RWPE2 (cell line): ENCODE data around the gene SORT1.

Source experiments
- ATAC-seq: fragments of 200-7000 bp; cut with Tn5 transposase; 3 replicates; pipeline ENCODE4 v1.9.1; 2021; ENCODE audit warnings: low read depth
- DNase-seq: peaks from one replicate; pipeline ENCODE4 v3.0.0-alpha.2; 2020; ENCODE audit warnings: low spot score
- H3K27ac ChIP-seq: fragments of 450-650 bp; 2 replicates; pipeline ENCODE4 v1.5.1; 2017; ENCODE audit warnings: mild to moderate bottlenecking; ENCODE audit not compliant: poor library complexity, severe bottlenecking
- H3K27me3 ChIP-seq: fragments of 250-450 bp; sonication (Bioruptor Pico); 2 replicates; pipeline ENCODE4 v1.5.1; 2021; ENCODE audit warnings: mild to moderate bottlenecking, moderate library complexity; ENCODE audit not compliant: insufficient read depth, poor library complexity, severe bottlenecking
- H3K36me3 ChIP-seq: fragments of 250-450 bp; sonication (Bioruptor Pico); 2 replicates; pipeline ENCODE4 v1.5.1; 2020; ENCODE audit warnings: low read depth, mild to moderate bottlenecking, moderate library complexity
- H3K4me1 ChIP-seq: fragments of 250-450 bp; sonication (Bioruptor Pico); 2 replicates; pipeline ENCODE4 v1.5.1; 2021; ENCODE audit warnings: mild to moderate bottlenecking, moderate library complexity; ENCODE audit not compliant: insufficient read depth, poor library complexity, severe bottlenecking
- H3K4me3 ChIP-seq: fragments of 250-450 bp; sonication (Bioruptor Pico); 2 replicates; pipeline ENCODE4 v1.5.1; 2021; ENCODE audit warnings: mild to moderate bottlenecking, moderate library complexity; ENCODE audit not compliant: severe bottlenecking
- H3K9me3 ChIP-seq: fragments of 250-450 bp; sonication (Bioruptor Pico); 2 replicates; pipeline ENCODE4 v1.5.1; 2021; ENCODE audit warnings: mild to moderate bottlenecking, moderate library complexity; ENCODE audit not compliant: severe bottlenecking
- TF ChIP-seq, protein P1 (sequence below): fragments of 450-650 bp; IDR thresholded peaks from one replicate; pipeline ENCODE4 v1.5.1; 2017; ENCODE audit warnings: mild to moderate bottlenecking, moderate library complexity; ENCODE audit not compliant: poor library complexity, severe bottlenecking

The SORT1 gene

DNA sequence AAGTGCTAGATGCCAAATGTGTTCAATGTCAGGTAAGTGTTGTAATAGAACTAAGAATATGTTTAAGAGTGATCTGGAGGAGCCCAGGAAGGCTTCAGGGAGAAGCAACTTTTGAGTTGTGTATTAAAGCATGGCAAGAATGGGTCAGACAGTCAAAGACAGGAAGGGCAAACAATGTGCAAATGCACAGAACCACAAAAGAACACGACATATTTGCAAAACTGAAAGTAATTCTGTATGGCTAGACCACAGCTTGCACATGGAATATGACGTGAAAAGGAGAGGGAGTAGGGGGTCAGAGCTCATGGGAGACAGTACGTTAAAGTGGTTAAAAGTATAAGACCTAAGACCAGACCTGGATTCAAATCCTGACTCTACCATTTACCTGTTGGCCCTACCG is 7.1 kb upstream of the SORT1 start:
- TF ChIP-seq, protein P1, sequence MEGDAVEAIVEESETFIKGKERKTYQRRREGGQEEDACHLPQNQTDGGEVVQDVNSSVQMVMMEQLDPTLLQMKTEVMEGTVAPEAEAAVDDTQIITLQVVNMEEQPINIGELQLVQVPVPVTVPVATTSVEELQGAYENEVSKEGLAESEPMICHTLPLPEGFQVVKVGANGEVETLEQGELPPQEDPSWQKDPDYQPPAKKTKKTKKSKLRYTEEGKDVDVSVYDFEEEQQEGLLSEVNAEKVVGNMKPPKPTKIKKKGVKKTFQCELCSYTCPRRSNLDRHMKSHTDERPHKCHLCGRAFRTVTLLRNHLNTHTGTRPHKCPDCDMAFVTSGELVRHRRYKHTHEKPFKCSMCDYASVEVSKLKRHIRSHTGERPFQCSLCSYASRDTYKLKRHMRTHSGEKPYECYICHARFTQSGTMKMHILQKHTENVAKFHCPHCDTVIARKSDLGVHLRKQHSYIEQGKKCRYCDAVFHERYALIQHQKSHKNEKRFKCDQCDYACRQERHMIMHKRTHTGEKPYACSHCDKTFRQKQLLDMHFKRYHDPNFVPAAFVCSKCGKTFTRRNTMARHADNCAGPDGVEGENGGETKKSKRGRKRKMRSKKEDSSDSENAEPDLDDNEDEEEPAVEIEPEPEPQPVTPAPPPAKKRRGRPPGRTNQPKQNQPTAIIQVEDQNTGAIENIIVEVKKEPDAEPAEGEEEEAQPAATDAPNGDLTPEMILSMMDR: no peak
- Histone ChIP-seq H3K4me1 (no peaks in the 10 kb centered on the region), H3K4me3 (no peak overlapping the region), H3K36me3 (peaks cover 83% of the 10 kb centered on the region), H3K27me3 (no peaks in the 10 kb centered on the region), H3K27ac (no peak overlapping the region), H3K9me3 (no peaks in the 10 kb centered on the region)
- ATAC-seq (no peak), DNase-seq (no peak)

DNA sequence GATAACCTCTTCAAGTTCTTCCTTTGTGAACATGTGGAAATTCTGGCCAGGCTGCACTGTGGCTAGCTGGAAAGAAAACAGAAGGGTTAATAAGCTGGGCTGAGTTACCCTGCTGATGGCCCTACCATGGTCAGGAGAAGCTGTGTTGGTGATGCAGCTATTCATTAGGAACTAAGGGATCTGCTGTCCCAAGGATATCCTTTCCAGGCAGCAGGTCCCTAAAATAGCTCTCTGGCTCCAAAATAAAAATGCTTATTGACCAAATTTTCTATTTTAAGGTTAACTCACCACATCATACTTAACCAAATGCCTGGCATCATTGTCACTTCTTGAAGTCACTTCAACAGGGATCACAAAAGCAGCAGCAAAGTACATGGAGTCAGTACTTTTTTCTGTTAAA is 4.3 kb upstream of the SORT1 start:
- ATAC-seq (no peak), DNase-seq (no peak)
- H3K27me3 ChIP-seq: no peaks in the 10 kb centered on the region
- H3K27ac ChIP-seq: no peak overlapping the region
- H3K9me3 ChIP-seq: no peaks in the 10 kb centered on the region
- peaks cover 58% of the 10 kb centered on the region for H3K36me3 ChIP-seq
- H3K4me1 ChIP-seq: peaks cover 6% of the 10 kb centered on the region
- TF ChIP-seq, protein P1: no peak
- no peak overlapping the region for H3K4me3 ChIP-seq

GRCh38 chr1:109400035-109400655 is 2.4 kb upstream of the SORT1 start:
- no peak overlapping the region for H3K27ac ChIP-seq
- no peaks in the 10 kb centered on the region for H3K27me3 ChIP-seq
- TF ChIP-seq, protein P1: no peak
- no peak for DNase-seq
- H3K4me3 ChIP-seq: no peak overlapping the region
- H3K36me3 ChIP-seq: peaks cover 40% of the 10 kb centered on the region
- no peaks in the 10 kb centered on the region for H3K9me3 ChIP-seq
- peaks cover 6% of the 10 kb centered on the region for H3K4me1 ChIP-seq
- no peak for ATAC-seq

DNA sequence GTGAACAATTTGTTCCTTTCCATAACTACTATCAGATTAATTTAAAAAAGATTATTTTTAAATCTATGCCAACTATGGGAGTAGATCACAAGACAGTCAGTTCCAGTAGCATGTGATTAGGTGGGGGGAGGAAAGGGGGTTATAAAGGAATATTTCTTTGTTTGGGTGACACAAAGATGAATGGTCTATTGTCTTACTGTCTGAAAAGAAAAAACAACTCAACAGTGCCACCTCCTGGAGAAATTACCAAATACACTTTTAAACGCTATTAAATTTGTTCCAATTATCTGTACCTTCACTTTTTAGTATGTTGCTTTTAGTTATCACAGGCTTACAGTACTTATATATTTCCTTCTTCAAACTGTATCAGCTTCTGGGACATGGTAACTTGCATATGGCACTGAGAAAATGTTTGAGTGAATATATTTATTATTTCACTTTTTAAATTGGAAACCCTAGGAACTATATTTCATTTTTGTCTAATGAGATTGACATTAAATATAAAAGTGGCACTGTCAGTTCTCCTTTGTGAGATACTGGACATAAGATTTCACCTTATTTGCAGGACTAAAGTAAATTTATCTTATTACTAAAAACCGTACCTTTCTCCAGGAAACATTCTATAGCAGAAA is 1.7 kb upstream of the SORT1 start:
- Histone ChIP-seq H3K4me3 (no peak overlapping the region), H3K4me1 (peaks cover 6% of the 10 kb centered on the region), H3K27me3 (no peaks in the 10 kb centered on the region), H3K27ac (no peak overlapping the region), H3K9me3 (no peaks in the 10 kb centered on the region), H3K36me3 (peaks cover 33% of the 10 kb centered on the region)
- TF ChIP-seq, protein P1: peak; percentile 82
- DNase-seq (no peak), ATAC-seq (peak; percentile 5; the same call in 1 of the 3 replicates)
